Mesendoderm (in vitro differentiated cells): Measurements from ENCODE around the gene BLOC1S2. TPM values are rescaled to one million over a fixed set of nuclear protein-coding genes. Genes with fewer than 3 reads are reported as not detected.

ENCODE experiments used
- DNase-seq: peaks from one replicate; pipeline ENCODE4 v3.0.0; 2013
- H2AK5ac ChIP-seq: 2 replicates; pipeline ENCODE4 v1.6.1; 2013; ENCODE audit warnings: low read length, inconsistent platforms
- H2BK120ac ChIP-seq: 2 replicates; pipeline ENCODE4 v1.6.1; 2013; ENCODE audit warnings: low read depth, mild to moderate bottlenecking, low read length, moderate library complexity, mixed read lengths
- H2BK15ac ChIP-seq: replicated peaks from 2 replicates; pipeline ENCODE4 v1.6.1; 2013; ENCODE audit warnings: low read depth, mild to moderate bottlenecking, moderate library complexity
- H2BK5ac ChIP-seq: 2 replicates; pipeline ENCODE4 v1.6.1; 2013; ENCODE audit warnings: low read length, inconsistent platforms
- H3K18ac ChIP-seq: 2 replicates; pipeline ENCODE4 v1.6.1; 2013; ENCODE audit warnings: mild to moderate bottlenecking, low read length, mixed read lengths
- H3K23ac ChIP-seq: one replicate; pipeline ENCODE4 v1.6.1; 2013; ENCODE audit warnings: low read length
- H3K27ac ChIP-seq: 2 replicates; pipeline ENCODE4 v1.5.1; 2013; ENCODE audit warnings: low read depth, mild to moderate bottlenecking, inconsistent platforms, low read length, moderate library complexity
- H3K27me3 ChIP-seq: 2 replicates; pipeline ENCODE4 v1.6.1; 2013; ENCODE audit warnings: low read length, control low read depth, mild to moderate bottlenecking, inconsistent platforms; ENCODE audit not compliant: insufficient read depth, poor library complexity
- H3K36me3 ChIP-seq: 2 replicates; pipeline ENCODE4 v1.6.1; 2013; ENCODE audit warnings: low read length, inconsistent platforms; ENCODE audit not compliant: control insufficient read depth, insufficient read depth
- H3K4ac ChIP-seq: one replicate; pipeline ENCODE4 v1.6.1; 2013; ENCODE audit warnings: low read depth, mild to moderate bottlenecking, low read length, moderate library complexity
- H3K4me1 ChIP-seq: 2 replicates; pipeline ENCODE4 v1.6.1; 2013; ENCODE audit warnings: low read depth, low read length, inconsistent platforms; ENCODE audit not compliant: control insufficient read depth
- H3K4me2 ChIP-seq: 2 replicates; pipeline ENCODE4 v1.6.1; 2013; ENCODE audit warnings: low read length
- H3K4me3 ChIP-seq: 2 replicates; pipeline ENCODE4 v1.5.1; 2013; ENCODE audit warnings: mild to moderate bottlenecking, low read length
- H3K56ac ChIP-seq: one replicate; pipeline ENCODE4 v1.6.1; 2013; ENCODE audit warnings: low read length
- H3K79me1 ChIP-seq: 2 replicates; pipeline ENCODE4 v1.6.1; 2013; ENCODE audit warnings: low read length, inconsistent platforms
- H3K79me2 ChIP-seq: 2 replicates; pipeline ENCODE4 v1.6.1; 2013; ENCODE audit warnings: mild to moderate bottlenecking, low read length; ENCODE audit not compliant: control insufficient read depth, insufficient read depth
- H3K9ac ChIP-seq: 2 replicates; pipeline ENCODE4 v1.6.1; 2013; ENCODE audit warnings: low read length, inconsistent platforms
- H4K5ac ChIP-seq: one replicate; pipeline ENCODE4 v1.6.1; 2013; ENCODE audit warnings: low read length
- H4K8ac ChIP-seq: one replicate; pipeline ENCODE4 v1.6.1; 2013; ENCODE audit warnings: low read depth, mild to moderate bottlenecking, control low read depth, low read length, moderate library complexity
- WGBS: extraction: QIAGEN DNeasy Blood & Tissue Kit; methylation state at CpG from one replicate; pipeline ENCODE4 v1.1.7; 2013; ENCODE audit warnings: low lambda C conversion rate, missing lambda C conversion rate; ENCODE audit not compliant: insufficient coverage; ENCODE audit errors: extremely low coverage; 5-methylcytosine and 5-hydroxymethylcytosine counted together
- small RNA-seq: library from polyadenylated mRNA; stranded (forward); fragments of <200 nt; extraction: miRNeasy Mini kit (QIAGEN cat#:217004); gene quantifications from one replicate; pipeline ENCODE3, GENCODE V24; 2013; ENCODE audit not compliant: insufficient read depth

Gene BLOC1S2

DNA sequence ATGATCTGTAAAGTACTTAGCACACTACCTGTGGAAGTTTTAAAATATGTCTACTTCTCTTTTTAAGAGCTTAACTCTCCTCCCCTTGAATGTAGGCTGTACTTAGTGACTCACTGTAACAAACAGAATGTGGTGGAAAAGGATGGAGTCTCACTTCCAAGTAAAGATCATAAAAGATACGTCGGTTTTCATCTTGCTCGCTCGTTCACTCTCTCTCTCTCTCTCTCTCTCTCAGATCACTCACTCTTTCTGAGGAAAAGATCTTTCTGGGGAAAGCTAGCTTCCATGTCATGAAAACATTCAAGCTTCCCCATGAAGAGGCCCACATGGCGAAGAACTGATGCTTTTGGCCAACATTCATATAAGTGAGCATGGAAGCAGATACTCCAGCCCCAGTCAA lies 62.6 kb downstream of the BLOC1S2 start:
- Histone ChIP-seq H3K56ac (no peak overlapping the region), H3K79me2 (peaks cover 16% of the 10 kb centered on the region), H3K27me3 (no peaks in the 10 kb centered on the region), H3K4me3 (no peak overlapping the region), H3K4me1 (no peaks in the 10 kb centered on the region), H3K9ac (no peak overlapping the region), H4K8ac (no peak overlapping the region), H2BK120ac (no peak overlapping the region), H2BK15ac (no peak overlapping the region), H3K27ac (no peak overlapping the region), H3K4me2 (no peak overlapping the region), H3K23ac (no peak overlapping the region), H2AK5ac (no peak overlapping the region), H4K5ac (no peak overlapping the region), H3K79me1 (peaks cover 9% of the 10 kb centered on the region), H3K18ac (no peak overlapping the region), H2BK5ac (no peak overlapping the region), H3K36me3 (no peaks in the 10 kb centered on the region), H3K4ac (no peak overlapping the region)
- WGBS: no CpG with 5 or more reads among the region's 5 CpGs
- DNase-seq: no peak

Small RNA genes lying within 50 kb of the gene (small RNA-seq; reads per million reads assigned to genes)
- gene RNU6-422P: not detected
- 0.54 reads per million for gene SNORA12
